Fibroblast of the conjunctiva (primary cell): Measurements from ENCODE around the gene TYMS.
"Not testable (repeated sequence)": the region's sequence is repeated elsewhere in the genome, so short reads cannot be mapped to it uniquely, and the experiment has no call there.

Source experiments
- DNase-seq: peaks from one replicate; pipeline ENCODE4 v3.0.0-alpha.2; 2010; ENCODE audit warnings: low read depth

TYMS gene

GRCh38 chr18:678482-679182 is 21.2 kb downstream of the TYMS start:
- DNase-seq: no peak

DNA sequence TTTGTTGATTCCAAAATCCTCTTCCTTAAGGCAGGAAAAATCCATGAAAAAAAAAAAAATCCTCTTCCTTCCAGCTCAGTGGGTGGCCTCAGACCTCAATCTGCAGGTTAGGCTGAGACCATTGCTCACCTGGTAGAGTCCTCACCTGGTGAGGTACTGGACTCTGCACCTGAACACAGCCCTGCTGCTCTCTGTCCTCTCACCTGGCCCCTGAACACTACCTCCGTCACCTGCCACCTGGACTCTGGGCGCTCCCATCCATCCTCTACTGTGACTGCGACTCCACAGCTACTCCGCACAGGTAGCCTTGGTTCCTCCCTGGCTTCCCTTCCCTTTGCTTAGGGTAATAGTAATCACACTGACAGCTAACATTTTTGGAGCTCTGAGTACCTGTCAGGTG is 22.1 kb downstream of the TYMS start:
- DNase-seq: no peak

DNA sequence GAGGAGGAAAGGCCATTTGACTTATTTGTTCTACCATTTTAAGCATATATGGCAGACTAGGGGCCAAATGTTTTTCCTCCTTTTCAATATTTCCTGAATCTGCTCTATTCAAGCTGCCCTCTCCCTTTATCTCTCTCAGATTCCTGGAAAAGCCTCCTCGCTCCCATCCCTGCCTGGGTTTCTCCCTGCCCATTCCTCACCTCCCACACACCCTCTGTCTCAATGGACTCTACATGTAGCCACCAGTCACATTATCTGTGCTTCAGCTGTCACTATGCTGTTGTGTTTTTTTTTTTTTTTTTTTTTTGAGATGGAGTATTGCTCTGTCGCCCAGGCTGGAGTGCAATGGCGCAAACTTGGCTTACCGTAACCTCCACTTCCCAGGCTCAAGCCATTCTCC is 22.9 kb downstream of the TYMS start:
- DNase-seq: no peak

GRCh38 chr18:681985-682384 is 24.5 kb downstream of the TYMS start:
- no peak for DNase-seq

GRCh38 chr18:682416-682815 is 25.0 kb downstream of the TYMS start:
- DNase-seq: not testable (repeated sequence)

GRCh38 chr18:682833-683232 is 25.4 kb downstream of the TYMS start:
- DNase-seq: no peak

DNA sequence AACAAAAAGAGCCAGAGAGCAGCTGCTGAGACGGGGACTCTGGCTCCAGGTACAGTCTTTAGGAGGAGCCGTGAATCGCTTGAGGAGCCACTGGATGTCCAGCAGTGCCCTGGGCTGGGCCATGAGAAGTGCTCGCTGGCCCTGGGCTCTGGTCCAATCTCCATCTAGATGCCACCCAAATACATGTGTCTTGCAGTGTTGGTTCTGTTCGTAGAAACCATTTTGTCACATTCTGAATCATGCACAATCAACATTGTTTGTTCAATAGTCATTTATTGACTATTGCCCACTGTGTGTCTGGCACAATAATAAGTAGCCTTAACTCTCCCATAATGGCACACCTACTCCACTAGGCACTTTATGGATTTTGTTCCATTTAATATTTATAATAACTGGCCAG is 26.1 kb downstream of the TYMS start:
- no peak for DNase-seq

GRCh38 chr18:685438-685837 is 28.0 kb downstream of the TYMS start:
- no peak for DNase-seq

- no peak for DNase-seq
Measured at GRCh38 chr18:686339-687111, 29.1 kb downstream of the TYMS start.

DNA sequence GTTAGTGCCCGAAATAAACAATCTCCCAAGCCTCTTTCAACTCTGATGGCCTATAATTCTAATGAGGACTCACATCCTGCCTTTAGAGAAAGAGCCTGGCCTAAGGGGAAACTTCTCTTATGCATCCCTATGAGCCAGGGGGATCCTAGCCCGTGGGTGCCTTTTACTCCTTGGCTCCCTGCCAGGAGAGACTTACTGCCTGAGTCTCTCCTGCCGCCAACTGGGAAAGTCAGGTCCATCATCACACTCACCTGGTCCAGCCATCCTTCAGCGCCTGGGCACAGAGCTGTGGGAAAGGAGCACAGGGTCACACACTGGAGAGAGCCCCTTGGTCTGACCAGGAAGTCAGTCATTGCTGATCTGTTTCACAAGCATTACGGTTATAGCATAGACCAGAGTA is 30.9 kb downstream of the TYMS start:
- no peak for DNase-seq

DNA sequence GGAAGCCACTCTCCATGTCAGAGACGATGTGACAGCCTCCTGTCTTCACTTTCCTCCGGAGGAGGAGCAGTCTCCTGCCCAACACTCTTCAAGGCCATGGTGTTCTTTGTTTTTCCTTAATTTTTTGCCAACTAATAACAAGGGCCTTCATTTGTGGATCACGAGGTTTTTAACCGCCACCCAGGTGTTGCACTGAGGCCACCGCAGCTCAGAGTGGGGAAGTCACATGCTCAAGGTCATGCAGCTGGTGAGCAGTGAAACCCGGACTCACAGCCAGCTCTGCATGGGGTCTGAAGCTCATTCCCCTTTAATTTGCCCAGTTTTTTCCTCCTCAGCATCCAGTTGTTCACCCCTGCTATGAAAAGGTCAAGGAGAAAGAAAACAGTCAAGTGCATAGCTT is 35.4 kb downstream of the TYMS start:
- no peak for DNase-seq

- no peak for DNase-seq
Measured at GRCh38 chr18:693466-694187, 36.2 kb downstream of the TYMS start.

DNA sequence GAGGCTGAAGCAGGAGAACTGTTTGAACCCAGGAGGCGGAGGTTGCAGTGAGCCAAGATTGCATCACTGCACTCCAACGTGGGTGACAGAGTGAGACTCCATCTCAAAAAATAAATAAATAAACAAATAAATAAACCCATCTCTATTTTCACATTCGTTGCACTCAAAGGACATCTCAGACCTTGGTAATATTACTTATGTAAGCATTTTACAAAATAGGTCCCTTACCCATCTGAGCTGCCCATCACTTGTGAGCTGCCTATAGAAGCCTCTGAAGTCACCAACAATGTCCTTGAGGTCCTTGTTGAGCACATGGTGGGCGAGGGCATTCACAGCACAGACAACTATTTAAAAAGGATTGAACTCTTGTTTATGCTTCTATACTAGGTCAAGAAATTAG is 39.6 kb downstream of the TYMS start:
- no peak for DNase-seq

DNA sequence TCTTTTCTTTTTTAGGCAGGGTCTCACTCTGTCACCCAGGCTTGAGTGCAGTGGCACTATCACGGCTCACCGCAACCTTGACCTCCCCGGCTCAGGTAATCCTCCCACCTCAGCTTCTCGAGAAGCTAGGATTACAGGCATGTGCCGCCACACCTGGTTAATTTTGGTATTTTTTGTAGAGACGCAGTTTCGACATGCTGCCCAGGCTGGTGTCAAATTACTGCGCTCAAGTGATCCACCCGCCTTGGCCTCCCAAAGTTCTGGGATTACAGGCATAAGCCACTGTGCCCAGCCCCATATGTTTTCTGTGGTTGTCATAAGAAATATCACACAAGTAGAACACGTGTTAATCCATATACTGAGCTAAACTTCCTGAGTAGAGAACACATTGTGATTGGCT is 40.3 kb downstream of the TYMS start:
- DNase-seq: no peak

GRCh38 chr18:703213-703967 is 45.9 kb downstream of the TYMS start:
- DNase-seq: peak; percentile 26

DNA sequence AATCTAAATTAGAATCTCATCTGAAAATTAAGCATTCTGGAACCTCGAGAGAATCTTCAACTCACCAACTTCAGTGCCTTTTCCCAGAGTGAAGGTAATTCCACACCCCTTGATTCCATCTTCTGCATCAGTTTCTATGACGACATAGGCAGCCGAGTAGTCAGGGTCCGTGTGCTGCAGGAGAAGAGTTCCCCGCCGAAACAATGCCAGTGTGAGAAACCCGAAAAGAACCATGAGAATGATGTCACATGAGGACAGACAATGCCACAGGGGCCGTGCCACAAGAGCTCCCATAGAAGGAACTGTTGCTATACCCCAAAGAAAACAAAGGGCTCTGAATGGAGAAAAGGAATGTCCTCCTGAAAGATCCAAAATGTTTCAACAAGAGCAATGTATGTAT is 49.0 kb downstream of the TYMS start:
- no peak for DNase-seq

- no peak for DNase-seq
Measured at GRCh38 chr18:708096-708495, 50.6 kb downstream of the TYMS start.

GRCh38 chr18:709771-710170 is 52.3 kb downstream of the TYMS start:
- DNase-seq: no peak

DNA sequence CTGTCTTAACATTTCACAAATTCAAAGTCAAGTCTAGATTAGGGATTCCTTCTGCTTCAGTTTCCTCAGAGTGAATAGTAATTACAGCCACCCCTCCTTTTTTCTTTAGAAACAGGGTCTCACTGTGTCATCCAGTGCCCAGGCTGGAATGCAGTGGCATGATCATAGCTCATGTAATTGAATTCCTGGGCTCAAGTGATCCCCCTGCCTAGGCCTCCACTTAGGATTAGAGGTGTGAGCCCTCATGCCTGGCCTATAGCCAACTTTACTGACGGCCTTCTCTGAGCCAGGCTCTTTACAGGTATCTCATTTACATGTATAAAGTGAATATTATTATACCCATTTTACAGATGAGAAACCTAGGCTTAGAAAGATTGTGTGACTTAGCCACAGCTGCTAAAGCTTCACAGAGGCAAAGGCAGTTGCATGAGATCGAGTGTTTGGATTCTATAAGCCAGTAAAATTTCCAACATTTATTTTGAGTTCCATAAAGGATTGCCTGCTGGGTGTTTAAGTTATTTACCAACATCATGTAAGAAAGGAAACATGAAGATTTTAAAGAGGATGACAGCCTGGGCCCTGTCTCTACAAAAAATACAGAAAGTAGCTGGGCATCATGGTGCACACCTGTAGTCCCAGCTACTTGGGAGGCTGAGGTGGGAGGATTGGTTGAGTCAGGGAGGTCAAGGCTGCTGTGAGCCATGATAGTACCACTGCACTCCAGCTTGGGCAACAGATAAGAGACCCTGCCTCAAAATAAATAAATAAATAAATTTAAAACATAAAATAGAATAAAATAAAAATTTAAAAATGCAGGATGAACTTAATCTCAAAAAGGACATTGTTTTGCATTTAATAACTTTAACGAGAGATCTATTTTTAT is 53.2 kb downstream of the TYMS start:
- DNase-seq: no peak

- no peak for DNase-seq
Measured at GRCh38 chr18:711310-711656, 53.8 kb downstream of the TYMS start.

GRCh38 chr18:711657-712400 is 54.4 kb downstream of the TYMS start:
- DNase-seq: peak; percentile 77
